Sigmoid colon (tissue), 4 donors: ENCODE measurements around the gene NOPCHAP1.
A peak's percentile ranks its signal among the peaks of the same experiment; 100 is the strongest.

ENCODE experiments used
- EP300 ChIP-seq, 4 donors: sonication (generic); formaldehyde crosslinking; IDR thresholded peaks; one replicate each; pipeline ENCODE4 v1.6.1; 2017; ENCODE audit warnings: antibody characterized with exemption in 4 of 4
- POLR2A ChIP-seq, 2 donors: fragments of 450-650 bp; IDR thresholded peaks; one replicate each; pipeline ENCODE4 v1.6.1; 2016; ENCODE audit warnings: antibody characterized with exemption in 2 of 2, mild to moderate bottlenecking in 2 of 2, moderate library complexity in 2 of 2
- TF ChIP-seq, protein P1 (sequence below), 4 experiments: fragments of 450-650 bp in 3 of 4; fragments of 200-600 bp in 1 of 4; IDR thresholded peaks; one replicate each; pipeline ENCODE4 v1.5.1; 2016 to 2019; ENCODE audit warnings: antibody characterized with exemption in 4 of 4, mild to moderate bottlenecking in 3 of 4, moderate library complexity in 2 of 4

DNA sequence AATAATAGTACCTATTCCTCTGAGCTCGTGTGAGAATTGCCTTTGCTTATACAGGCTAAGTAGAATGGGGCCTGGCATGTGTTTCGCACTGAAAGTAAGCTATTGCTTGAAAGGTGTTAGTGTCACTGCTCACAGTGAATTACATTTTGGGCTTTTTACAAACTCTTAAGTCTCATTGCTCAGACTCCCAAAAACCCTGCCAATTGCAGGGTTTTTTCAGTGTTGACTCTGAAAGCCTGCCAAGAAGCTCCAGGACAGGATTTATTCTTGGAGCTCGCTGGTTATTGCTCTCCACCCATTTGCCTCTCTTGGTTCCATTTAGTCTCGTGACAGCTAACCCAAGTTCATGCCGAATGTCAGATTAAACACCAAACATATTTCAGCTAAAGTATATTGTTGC lies 39.8 kb downstream of the NOPCHAP1 start:
- TF ChIP-seq, protein P1, sequence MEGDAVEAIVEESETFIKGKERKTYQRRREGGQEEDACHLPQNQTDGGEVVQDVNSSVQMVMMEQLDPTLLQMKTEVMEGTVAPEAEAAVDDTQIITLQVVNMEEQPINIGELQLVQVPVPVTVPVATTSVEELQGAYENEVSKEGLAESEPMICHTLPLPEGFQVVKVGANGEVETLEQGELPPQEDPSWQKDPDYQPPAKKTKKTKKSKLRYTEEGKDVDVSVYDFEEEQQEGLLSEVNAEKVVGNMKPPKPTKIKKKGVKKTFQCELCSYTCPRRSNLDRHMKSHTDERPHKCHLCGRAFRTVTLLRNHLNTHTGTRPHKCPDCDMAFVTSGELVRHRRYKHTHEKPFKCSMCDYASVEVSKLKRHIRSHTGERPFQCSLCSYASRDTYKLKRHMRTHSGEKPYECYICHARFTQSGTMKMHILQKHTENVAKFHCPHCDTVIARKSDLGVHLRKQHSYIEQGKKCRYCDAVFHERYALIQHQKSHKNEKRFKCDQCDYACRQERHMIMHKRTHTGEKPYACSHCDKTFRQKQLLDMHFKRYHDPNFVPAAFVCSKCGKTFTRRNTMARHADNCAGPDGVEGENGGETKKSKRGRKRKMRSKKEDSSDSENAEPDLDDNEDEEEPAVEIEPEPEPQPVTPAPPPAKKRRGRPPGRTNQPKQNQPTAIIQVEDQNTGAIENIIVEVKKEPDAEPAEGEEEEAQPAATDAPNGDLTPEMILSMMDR (IDR thresholded peaks at IDR 0.05): no peak
- no peak for TF ChIP-seq POLR2A (IDR thresholded peaks at IDR 0.05)
- peak in 1 of 4 donors; percentile 51 for TF ChIP-seq EP300 (IDR thresholded peaks at IDR 0.05)
